Activated T-cell treated with anti-CD3 and anti-CD28 coated beads, Interleukin-2, amount 50 U/mL, for 72 hours (primary cell): Measurements from ENCODE around the gene SPEG. TPM values are rescaled to one million over a fixed set of nuclear protein-coding genes. Genes with fewer than 3 reads are reported as not detected.

Experiments used
- ATAC-seq, 2 donors: fragments of 150-1000 bp; cut with Tn5 transposase; replicated peaks in 1 of 2; 2 replicates each; pipeline ENCODE4 v1.10.0; 2021; ENCODE audit warnings: moderate library complexity in 2 of 2, mild to moderate bottlenecking in 1 of 2
- DNase-seq, 2 donors: peaks; one replicate each; pipeline ENCODE4 v3.0.0; 2021 to 2022; ENCODE audit warnings: mixed read lengths in 1 of 2
- H3K27ac Mint-ChIP-seq: one replicate; pipeline ENCODE4 v1.8.0; 2022; ENCODE audit warnings: mild to moderate bottlenecking, moderate library complexity, mixed read lengths
- H3K27me3 Mint-ChIP-seq: one replicate; pipeline ENCODE4 v1.8.0; 2022; ENCODE audit warnings: low read depth, mixed read lengths
- H3K36me3 Mint-ChIP-seq, 2 donors: one replicate each; pipeline ENCODE4 v1.8.0; 2022; ENCODE audit warnings: mixed read lengths in 2 of 2, mild to moderate bottlenecking in 1 of 2; ENCODE audit not compliant: insufficient read depth in 2 of 2
- H3K4me1 Mint-ChIP-seq: one replicate; pipeline ENCODE4 v1.8.0; 2022; ENCODE audit warnings: low read depth, mixed read lengths
- H3K4me3 Mint-ChIP-seq, 2 donors: one replicate each; pipeline ENCODE4 v1.8.0; 2022; ENCODE audit warnings: mild to moderate bottlenecking in 2 of 2, mixed read lengths in 2 of 2, moderate library complexity in 2 of 2
- H3K9me3 Mint-ChIP-seq, 2 donors: one replicate each; pipeline ENCODE4 v1.8.0; 2022; ENCODE audit warnings: mixed read lengths in 2 of 2
- total RNA-seq, 2 donors: library from RNA; stranded (reverse); gene quantifications; one replicate each; pipeline ENCODE4 v1.2.3, GENCODE V29; 2022

SPEG gene
- total RNA-seq, 2 donors from 2014 or later = 4.8 to 6.9 TPM

GRCh38 chr2:219408204-219408603 lies 26.4 kb upstream of the SPEG start:
- ATAC-seq (no peak), DNase-seq (no peak)
- Mint-ChIP-seq H3K4me1 (no peaks in the 10 kb centered on the region), H3K9me3 (peaks cover 1 to 2% of the 10 kb centered on the region in 2 donors), H3K27ac (no peak overlapping the region), H3K4me3 (no peak overlapping the region), H3K36me3 (peaks cover 0 to 2% of the 10 kb centered on the region in 2 donors), H3K27me3 (peaks cover 9% of the 10 kb centered on the region)

- DNase-seq (no peak), ATAC-seq (no peak)
- Mint-ChIP-seq H3K9me3 (peaks cover 1 to 2% of the 10 kb centered on the region in 2 donors), H3K4me1 (no peaks in the 10 kb centered on the region), H3K36me3 (peaks cover 0 to 2% of the 10 kb centered on the region in 2 donors), H3K27ac (no peak overlapping the region), H3K4me3 (no peak overlapping the region), H3K27me3 (peaks cover 4% of the 10 kb centered on the region)
These were observed 26.0 kb upstream of the SPEG start for GRCh38 chr2:219408631-219409030.

GRCh38 chr2:219409619-219410018 lies 25.0 kb upstream of the SPEG start:
- Mint-ChIP-seq H3K27me3 (no peaks in the 10 kb centered on the region), H3K9me3 (peaks cover 1 to 2% of the 10 kb centered on the region in 2 donors), H3K27ac (no peak overlapping the region), H3K4me1 (no peaks in the 10 kb centered on the region), H3K36me3 (peaks cover 0 to 2% of the 10 kb centered on the region in 2 donors), H3K4me3 (no peak overlapping the region)
- no peak for ATAC-seq
- no peak for DNase-seq

GRCh38 chr2:219410390-219410789 lies 24.3 kb upstream of the SPEG start:
- peaks cover 1 to 2% of the 10 kb centered on the region in 2 donors for H3K9me3 Mint-ChIP-seq
- H3K36me3 Mint-ChIP-seq = peaks cover 0 to 2% of the 10 kb centered on the region in 2 donors
- H3K4me1 Mint-ChIP-seq = no peaks in the 10 kb centered on the region
- no peak overlapping the region for H3K27ac Mint-ChIP-seq
- H3K4me3 Mint-ChIP-seq = no peak overlapping the region
- peaks cover under 1% of the 10 kb centered on the region for H3K27me3 Mint-ChIP-seq
- DNase-seq = no peak
- ATAC-seq = no peak

GRCh38 chr2:219414857-219415256 lies 19.8 kb upstream of the SPEG start:
- Mint-ChIP-seq H3K27me3 (peaks cover 25% of the 10 kb centered on the region), H3K4me3 (no peak overlapping the region), H3K27ac (no peak overlapping the region), H3K36me3 (peaks cover 0 to 2% of the 10 kb centered on the region in 2 donors), H3K4me1 (no peaks in the 10 kb centered on the region), H3K9me3 (peaks cover 1 to 2% of the 10 kb centered on the region in 2 donors)
- ATAC-seq = no peak
- no peak for DNase-seq

GRCh38 chr2:219415580-219416234 lies 18.9 kb upstream of the SPEG start:
- Mint-ChIP-seq H3K36me3 (peaks cover 0 to 2% of the 10 kb centered on the region in 2 donors), H3K27me3 (peaks cover 30% of the 10 kb centered on the region), H3K4me1 (no peaks in the 10 kb centered on the region), H3K27ac (no peak overlapping the region), H3K9me3 (peaks cover 1 to 2% of the 10 kb centered on the region in 2 donors), H3K4me3 (no peak overlapping the region)
- DNase-seq = no peak
- ATAC-seq = no peak

GRCh38 chr2:219416235-219416602 lies 18.4 kb upstream of the SPEG start:
- ATAC-seq = no peak
- Mint-ChIP-seq H3K4me1 (no peaks in the 10 kb centered on the region), H3K27me3 (peaks cover 30% of the 10 kb centered on the region)

GRCh38 chr2:219416938-219417337 lies 17.7 kb upstream of the SPEG start:
- ATAC-seq (no peak), DNase-seq (no peak)
- H3K36me3 Mint-ChIP-seq = no peaks in the 10 kb centered on the region
- H3K9me3 Mint-ChIP-seq = peaks cover 0 to 1% of the 10 kb centered on the region in 2 donors
- no peak overlapping the region for H3K4me3 Mint-ChIP-seq
- no peak overlapping the region for H3K27ac Mint-ChIP-seq
- H3K27me3 Mint-ChIP-seq = peaks cover 30% of the 10 kb centered on the region
- no peaks in the 10 kb centered on the region for H3K4me1 Mint-ChIP-seq

More at GRCh38 chr2:219416235-219416602, 18.4 kb upstream of the SPEG start:
- H3K36me3 Mint-ChIP-seq = peaks cover 0 to 2% of the 10 kb centered on the region in 2 donors
- no peak overlapping the region for H3K4me3 Mint-ChIP-seq
- H3K27ac Mint-ChIP-seq = no peak overlapping the region
- DNase-seq = no peak
- H3K9me3 Mint-ChIP-seq = peaks cover 1 to 2% of the 10 kb centered on the region in 2 donors

- Mint-ChIP-seq H3K9me3 (peaks cover 0 to 1% of the 10 kb centered on the region in 2 donors), H3K27me3 (peaks cover 30% of the 10 kb centered on the region), H3K36me3 (no peaks in the 10 kb centered on the region), H3K4me3 (no peak overlapping the region), H3K4me1 (no peaks in the 10 kb centered on the region), H3K27ac (no peak overlapping the region)
- ATAC-seq (no peak), DNase-seq (no peak)
These were observed 17.3 kb upstream of the SPEG start for GRCh38 chr2:219417374-219417773.

GRCh38 chr2:219418155-219419011 lies 16.3 kb upstream of the SPEG start, which contains the start of gene DES:
TSS of gene DES (plus strand) at chr2:219418377. CDS start at chr2:219418463, 86 bp downstream.
- no peaks in the 10 kb centered on the region for H3K9me3 Mint-ChIP-seq
- no peak for DNase-seq
- ATAC-seq = no peak
- no peak within 1 kb of the TSS for H3K4me3 Mint-ChIP-seq
- H3K36me3 Mint-ChIP-seq = no peaks in the 10 kb centered on the region
- peaks cover 30% of the 10 kb centered on the region for H3K27me3 Mint-ChIP-seq
- no peak within 1 kb of the TSS for H3K27ac Mint-ChIP-seq
- no peaks in the 10 kb centered on the region for H3K4me1 Mint-ChIP-seq

GRCh38 chr2:219419012-219419324 lies 15.7 kb upstream of the SPEG start:
- H3K27me3 Mint-ChIP-seq = peaks cover 30% of the 10 kb centered on the region
- H3K27ac Mint-ChIP-seq = no peak overlapping the region
- no peak for ATAC-seq
- DNase-seq = no peak
- no peaks in the 10 kb centered on the region for H3K4me1 Mint-ChIP-seq
- no peaks in the 10 kb centered on the region for H3K9me3 Mint-ChIP-seq
- no peak overlapping the region for H3K4me3 Mint-ChIP-seq
- no peaks in the 10 kb centered on the region for H3K36me3 Mint-ChIP-seq

GRCh38 chr2:219419331-219420197 lies 15.1 kb upstream of the SPEG start:
- Mint-ChIP-seq H3K27me3 (peaks cover 30% of the 10 kb centered on the region), H3K4me3 (no peak overlapping the region), H3K36me3 (no peaks in the 10 kb centered on the region), H3K4me1 (no peaks in the 10 kb centered on the region), H3K9me3 (no peaks in the 10 kb centered on the region), H3K27ac (no peak overlapping the region)
- ATAC-seq (no peak), DNase-seq (no peak)

GRCh38 chr2:219420687-219421086 lies 14.0 kb upstream of the SPEG start:
- H3K4me3 Mint-ChIP-seq = no peak overlapping the region
- H3K27ac Mint-ChIP-seq = no peak overlapping the region
- peaks cover 27% of the 10 kb centered on the region for H3K27me3 Mint-ChIP-seq
- H3K36me3 Mint-ChIP-seq = no peaks in the 10 kb centered on the region
- no peaks in the 10 kb centered on the region for H3K4me1 Mint-ChIP-seq
- no peaks in the 10 kb centered on the region for H3K9me3 Mint-ChIP-seq
- no peak for ATAC-seq
- no peak for DNase-seq
